Keratinocyte (primary cell): ENCODE measurements around the gene POP7. TPM values are rescaled to one million over a fixed set of nuclear protein-coding genes. Genes with fewer than 3 reads are reported as not detected.

Experiments
- DNase-seq: peaks from one replicate; pipeline ENCODE4 v3.0.0-alpha.2; 2011; ENCODE audit warnings: low read depth, missing footprints, low spot score
- FAIRE-seq: peaks from 2 replicates; lab custom pipeline; 2011; peaks lifted over from hg19 to GRCh38; lab: Jason Lieb, UNC
- H2AFZ ChIP-seq: 2 replicates; pipeline ENCODE4 v1.6.0; 2012; ENCODE audit warnings: low read length, control low read depth, inconsistent platforms; ENCODE audit not compliant: control insufficient read depth
- H3K27ac ChIP-seq: 2 replicates; pipeline ENCODE4 v1.5.1; 2011; ENCODE audit warnings: low read length; ENCODE audit not compliant: control insufficient read depth, insufficient read depth
- H3K27me3 ChIP-seq: 3 replicates; pipeline ENCODE4 v1.6.0; 2011; ENCODE audit warnings: low read length; ENCODE audit not compliant: control insufficient read depth, insufficient read depth; ENCODE audit errors: extremely low read depth
- H3K36me3 ChIP-seq, 2 experiments: 2 replicates in 1 of 2; 3 replicates in 1 of 2; pipeline ENCODE4 v1.5.1; 2011; ENCODE audit warnings: low read length in 2 of 2, mild to moderate bottlenecking in 1 of 2; ENCODE audit not compliant: control insufficient read depth in 2 of 2, insufficient read depth in 2 of 2; ENCODE audit errors: extremely low read depth in 1 of 2
- H3K4me1 ChIP-seq: 3 replicates; pipeline ENCODE4 v1.5.1; 2011; ENCODE audit warnings: low read length; ENCODE audit not compliant: control insufficient read depth, insufficient read depth; ENCODE audit errors: extremely low read depth
- H3K4me2 ChIP-seq: 3 replicates; pipeline ENCODE4 v1.6.0; 2011; ENCODE audit warnings: low read depth, low read length; ENCODE audit not compliant: control insufficient read depth, insufficient read depth; ENCODE audit errors: extremely low read depth
- H3K4me3 ChIP-seq, 3 experiments: fragments of 200-600 bp in 1 of 3; sonication (generic) in 1 of 3; 2 replicates in 2 of 3; 3 replicates in 1 of 3; pipeline ENCODE4 v1.5.1; 2011 to 2016; ENCODE audit warnings: low read length in 3 of 3, mild to moderate bottlenecking in 3 of 3, control low read depth in 2 of 3, inconsistent platforms in 1 of 3, low read depth in 1 of 3, mixed read lengths in 1 of 3, mixed run types in 1 of 3, moderate library complexity in 1 of 3; ENCODE audit not compliant: control insufficient read depth in 2 of 3, insufficient read depth in 2 of 3; ENCODE audit errors: extremely low read depth in 1 of 3
- H3K79me2 ChIP-seq: 2 replicates; pipeline ENCODE4 v1.6.0; 2012; ENCODE audit warnings: low read length; ENCODE audit not compliant: control insufficient read depth, insufficient read depth
- H3K9ac ChIP-seq: 3 replicates; pipeline ENCODE4 v1.6.0; 2011; ENCODE audit warnings: low read length; ENCODE audit not compliant: control insufficient read depth, insufficient read depth; ENCODE audit errors: extremely low read depth
- H3K9me1 ChIP-seq: 3 replicates; pipeline ENCODE4 v1.6.0; 2011; ENCODE audit warnings: low read length; ENCODE audit not compliant: control insufficient read depth, insufficient read depth; ENCODE audit errors: extremely low read depth
- H3K9me3 ChIP-seq: 2 replicates; pipeline ENCODE4 v1.5.1; 2012; ENCODE audit warnings: low read depth, low read length; ENCODE audit not compliant: control insufficient read depth
- H4K20me1 ChIP-seq: 3 replicates; pipeline ENCODE4 v1.6.0; 2011; ENCODE audit warnings: low read length; ENCODE audit not compliant: control insufficient read depth, insufficient read depth; ENCODE audit errors: extremely low read depth
- CTCF ChIP-seq, 3 experiments: IDR thresholded peaks in 1 of 3; conservative IDR thresholded peaks in 1 of 3; optimal IDR thresholded peaks in 1 of 3; 2 replicates in 2 of 3; 3 replicates in 1 of 3; pipeline versions ENCODE3 to v1.5.1; 2011; ENCODE audit warnings: low read length in 3 of 3, mild to moderate bottlenecking in 3 of 3, moderate library complexity in 2 of 3, control low read depth in 1 of 3, inconsistent platforms in 1 of 3; ENCODE audit not compliant: insufficient read depth in 2 of 3; ENCODE audit errors: extremely low read depth in 1 of 3
- EZH2 ChIP-seq: IDR thresholded peaks from one replicate; pipeline ENCODE4 v1.6.1; 2012; ENCODE audit warnings: inconsistent platforms, mild to moderate bottlenecking, low read length, moderate library complexity
- dilution Hi-C: fragments of 300-500 bp; cut with MboI; formaldehyde crosslinking; loops from one replicate; pipeline ENCODE4 v1.7.0; 2020; ENCODE audit warnings: low sequenced_read_pairs; ENCODE audit not compliant: extremely low pct_ligation_motif_present
- polyA plus RNA-seq, 5 experiments: library from polyadenylated mRNA; depleted of rRNA in 3 of 5; stranded (reverse) in 3 of 5; stranded (forward) in 1 of 5; unstranded in 1 of 5; fragments of >200 nt; gene quantifications; 1 replicate in 1 of 5; 2 replicates in 3 of 5; 3 replicates in 1 of 5; pipeline versions ENCODE4 v1.2.1 to v1.2.3, GENCODE V29; 2011 to 2012; ENCODE audit warnings: missing spikeins in 2 of 5, low read depth in 1 of 5, low replicate concordance in 1 of 5

POP7 gene
- polyA plus RNA-seq, 1 donor (not counting 4 experiments of a cell fraction or from before 2014, with no cell fraction given): 37.8 TPM

GRCh38 chr7:100684534-100685042, 21.3 kb upstream of the POP7 start:
- peaks cover 23% of the 10 kb centered on the region in 2 experiments for H3K36me3 ChIP-seq
- no peak for FAIRE-seq

GRCh38 chr7:100685049-100685605, 20.8 kb upstream of the POP7 start:
- no peak overlapping the region for H3K9ac ChIP-seq
- no peak for DNase-seq
- no peak overlapping the region for H2AFZ ChIP-seq
- H4K20me1 ChIP-seq: peaks cover 4% of the 10 kb centered on the region
- no peak overlapping the region for H3K4me2 ChIP-seq
- peaks cover 23% of the 10 kb centered on the region in 2 experiments for H3K36me3 ChIP-seq
- H3K27me3 ChIP-seq: no peaks in the 10 kb centered on the region
- dilution Hi-C loops: no loop called here
- peaks cover 18% of the 10 kb centered on the region for H3K79me2 ChIP-seq
- FAIRE-seq: no peak
- no peak for TF ChIP-seq CTCF (optimal IDR thresholded peaks at IDR 0.05 in 1 of 3, IDR thresholded peaks at IDR 0.05 in 1 of 3, conservative IDR thresholded peaks at IDR 0.05 in 1 of 3; ENCODE audit: extremely low read depth in 1 of 3, insufficient read depth in 2 of 3, low read length in 3 of 3)
- no peak for TF ChIP-seq EZH2
- no peaks in the 10 kb centered on the region for H3K9me3 ChIP-seq
- H3K4me1 ChIP-seq: peaks cover 2% of the 10 kb centered on the region
- no peak overlapping the region for H3K4me3 ChIP-seq
- H3K27ac ChIP-seq: no peak overlapping the region
- H3K9me1 ChIP-seq: no peaks in the 10 kb centered on the region

More at GRCh38 chr7:100684534-100685042, 21.3 kb upstream of the POP7 start:
- Histone ChIP-seq H3K9ac (no peak overlapping the region), H3K9me3 (no peaks in the 10 kb centered on the region), H3K4me1 (peaks cover 5% of the 10 kb centered on the region), H2AFZ (no peak overlapping the region), H3K4me3 (no peak overlapping the region), H3K27ac (no peak overlapping the region), H3K27me3 (no peaks in the 10 kb centered on the region), H3K9me1 (no peaks in the 10 kb centered on the region), H4K20me1 (peaks cover 1% of the 10 kb centered on the region), H3K79me2 (peaks cover 13% of the 10 kb centered on the region), H3K4me2 (no peak overlapping the region)
- dilution Hi-C loops: no loop called here
- no peak for TF ChIP-seq EZH2
- DNase-seq: no peak
